PC-3 (cell line): ENCODE data around the gene NDFIP2.

Experiments used
- CTCF ChIP-seq: fragments of 300-600 bp; sonication (generic); conservative IDR thresholded peaks from 2 replicates; pipeline ENCODE4 v1.5.1; 2017; ENCODE audit warnings: antibody characterized with exemption, low read depth, mild to moderate bottlenecking, low read length
- EZH2 ChIP-seq: fragments of 300-600 bp; sonication (generic); IDR thresholded peaks from one replicate; pipeline ENCODE4 v1.6.1; 2017; ENCODE audit warnings: antibody characterized with exemption, mild to moderate bottlenecking, low read length; ENCODE audit not compliant: unreplicated experiment
- EZH2phosphoT487 ChIP-seq: fragments of 300-600 bp; sonication (generic); IDR thresholded peaks from 2 replicates; pipeline ENCODE4 v1.6.1; 2018; ENCODE audit warnings: mild to moderate bottlenecking, antibody characterized with exemption, low read length, borderline replicate concordance

- no peak for TF ChIP-seq CTCF
- no peak for TF ChIP-seq EZH2
- no peak for TF ChIP-seq EZH2phosphoT487
Measured at GRCh38 chr13:79468819-79469218, 12.1 kb upstream of the NDFIP2 start.
